CD4-positive, alpha-beta T cell treated with Interleukin-6 for 4 hours (primary cell): Measurements from ENCODE around the gene POLR2C.
"Not testable (repeated sequence)": the region's sequence is repeated elsewhere in the genome, so short reads cannot be mapped to it uniquely, and the experiment has no call there.

ENCODE experiments used
- DNase-seq: peaks from one replicate; pipeline ENCODE4 v3.0.0-alpha.2; 2020; ENCODE audit warnings: mixed read lengths

Gene POLR2C

DNA sequence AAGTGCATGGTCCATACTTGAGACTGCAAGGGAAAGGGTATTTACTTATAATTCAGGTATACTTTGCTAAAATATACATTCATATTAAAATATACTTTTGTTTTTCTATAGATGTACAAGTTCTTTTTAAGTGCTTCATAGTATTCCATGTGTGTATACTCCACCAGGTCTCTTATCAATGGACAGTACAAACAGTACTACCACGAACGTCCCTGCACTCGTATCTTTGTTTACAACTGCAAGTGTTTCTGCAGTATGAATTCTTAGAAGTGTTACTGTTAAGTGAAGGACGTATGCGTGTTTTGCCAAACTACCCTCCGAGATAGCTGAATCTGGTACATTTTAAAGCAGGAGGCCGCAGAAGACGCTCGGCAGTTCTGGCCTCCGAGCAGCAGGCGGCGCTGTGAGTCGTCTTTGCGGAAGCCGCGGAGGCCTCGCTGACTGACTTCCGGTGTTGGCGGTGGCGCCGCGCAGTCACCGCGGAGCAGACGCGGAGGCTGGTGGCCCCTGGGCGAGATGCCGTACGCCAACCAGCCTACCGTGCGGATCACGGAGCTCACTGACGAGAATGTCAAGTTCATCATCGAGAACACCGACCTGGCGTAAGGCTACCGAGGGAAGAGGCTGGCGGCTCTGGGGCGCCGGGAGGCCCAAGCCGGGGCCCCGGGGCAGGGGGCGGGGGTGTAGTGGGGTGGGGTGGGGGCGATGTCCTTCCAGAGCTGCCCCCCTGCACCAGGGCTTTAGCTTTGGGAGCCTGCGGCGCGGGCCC, at the start of gene POLR2C:
Gene POLR2C, plus strand, starts transcription at position 471 of the 769 bp plus-strand sequence. Its CDS starts 46 bp downstream, at position 517.
- DNase-seq = peak; percentile 93

GRCh38 chr16:57413301-57413730, 49.2 kb upstream of the POLR2C start:
- no peak for DNase-seq

DNA sequence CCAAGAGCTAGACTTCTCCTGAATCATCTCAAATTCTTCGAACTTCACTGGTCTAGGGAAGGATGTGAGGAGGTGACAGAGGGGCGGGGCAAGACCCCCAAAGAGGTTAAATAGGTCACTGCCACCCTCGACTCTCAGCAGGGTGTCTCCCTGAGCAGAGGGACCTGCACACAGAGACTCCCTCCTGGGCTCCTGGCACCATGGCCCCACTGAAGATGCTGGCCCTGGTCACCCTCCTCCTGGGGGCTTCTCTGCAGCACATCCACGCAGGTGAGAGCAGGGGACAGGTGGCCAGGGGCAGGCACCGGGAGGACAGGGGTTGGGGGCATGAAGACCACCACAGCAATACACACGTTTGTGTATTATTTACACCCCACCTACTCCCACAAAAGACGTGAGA, 48.7 kb upstream of the POLR2C start:
- DNase-seq = no peak

GRCh38 chr16:57416084-57416483, 46.4 kb upstream of the POLR2C start:
- DNase-seq = no peak

DNA sequence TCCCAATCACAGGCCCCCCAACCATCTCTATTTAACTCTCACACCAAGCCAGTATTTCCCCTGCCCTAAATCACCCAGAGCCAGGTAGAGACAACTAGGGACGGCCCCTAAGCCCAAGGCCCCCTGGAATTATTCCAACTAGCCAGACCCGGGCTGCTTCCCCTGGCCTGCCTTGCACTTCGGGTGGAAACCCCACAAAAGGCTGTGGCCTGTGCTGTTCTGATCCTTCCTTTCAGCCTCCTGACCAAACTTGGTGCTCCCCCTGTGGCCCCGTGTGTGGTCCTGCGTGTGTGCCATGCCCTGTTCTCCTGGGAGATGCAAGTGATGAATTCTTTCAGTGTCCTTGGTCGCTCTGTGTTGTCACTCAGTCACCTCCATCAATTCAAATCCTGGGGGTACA, 43.0 kb upstream of the POLR2C start:
- no peak for DNase-seq

DNA sequence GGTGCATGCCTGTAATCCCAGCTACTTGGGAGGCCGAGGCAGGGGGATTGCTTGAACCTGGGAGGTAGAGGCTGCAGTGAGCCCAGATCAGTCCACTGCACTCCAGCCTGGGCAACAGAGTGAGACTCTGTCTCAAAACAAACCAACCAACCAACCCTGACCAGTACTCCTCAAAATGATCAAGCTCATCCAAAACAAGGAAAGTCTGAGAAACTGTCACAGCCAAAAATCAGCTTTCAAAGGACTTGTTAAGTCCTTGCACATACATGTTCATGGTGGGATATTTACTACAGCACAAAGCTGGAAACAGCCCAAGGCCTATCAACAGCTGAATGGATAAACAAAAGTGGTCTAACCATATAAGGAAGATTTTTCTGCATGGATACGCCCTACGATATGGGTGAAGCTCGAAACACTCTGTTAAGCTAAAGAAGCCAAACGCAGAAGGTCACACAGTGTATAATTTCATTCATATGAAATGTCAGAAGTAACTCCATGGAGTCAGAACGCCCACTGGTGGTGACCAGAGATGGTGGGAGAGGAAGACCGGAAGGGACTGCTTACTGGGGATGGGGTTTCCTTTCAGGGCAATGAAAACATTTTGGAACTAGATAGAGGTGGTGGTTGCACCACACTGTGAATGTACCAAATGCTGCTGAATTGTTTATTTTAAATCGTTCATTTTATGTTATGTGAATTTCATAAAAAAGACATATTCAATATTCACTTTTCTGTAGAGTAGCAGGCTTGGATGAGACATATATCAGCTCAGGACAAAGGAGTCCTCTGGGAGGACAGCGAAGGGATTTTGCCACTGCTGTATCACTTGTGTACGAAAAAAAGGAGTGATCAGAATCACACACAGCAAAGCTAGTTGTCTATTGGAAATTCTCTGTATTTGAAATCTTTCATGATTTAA, 40.2 kb upstream of the POLR2C start:
- no peak for DNase-seq

GRCh38 chr16:57423152-57423551, 39.3 kb upstream of the POLR2C start:
- no peak for DNase-seq

- DNase-seq = no peak
Observed at GRCh38 chr16:57424583-57424982, 37.9 kb upstream of the POLR2C start.

- DNase-seq = no peak
Observed at GRCh38 chr16:57426356-57426755, 36.1 kb upstream of the POLR2C start.

DNA sequence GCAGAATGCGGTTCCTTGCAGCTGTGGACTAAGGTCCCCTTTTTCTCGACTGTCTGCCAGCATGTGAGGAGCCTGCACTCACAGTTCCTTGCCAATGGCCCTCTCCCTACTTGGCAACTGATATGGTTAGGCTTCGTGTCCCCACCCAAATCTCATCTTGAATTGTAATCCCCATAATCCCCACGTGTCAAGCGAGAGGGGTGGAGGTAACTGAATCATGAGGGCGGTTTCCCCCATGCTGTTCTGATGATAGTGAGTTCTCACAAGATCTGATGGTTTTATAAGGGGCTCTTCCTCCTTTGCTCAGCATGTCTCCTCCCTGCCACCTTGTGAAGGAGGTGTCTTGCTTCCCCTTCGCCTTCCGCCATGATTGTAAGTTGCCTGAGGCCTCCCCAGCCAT, 35.2 kb upstream of the POLR2C start:
- no peak for DNase-seq

- no peak for DNase-seq
Observed at GRCh38 chr16:57427824-57428223, 34.7 kb upstream of the POLR2C start.

DNA sequence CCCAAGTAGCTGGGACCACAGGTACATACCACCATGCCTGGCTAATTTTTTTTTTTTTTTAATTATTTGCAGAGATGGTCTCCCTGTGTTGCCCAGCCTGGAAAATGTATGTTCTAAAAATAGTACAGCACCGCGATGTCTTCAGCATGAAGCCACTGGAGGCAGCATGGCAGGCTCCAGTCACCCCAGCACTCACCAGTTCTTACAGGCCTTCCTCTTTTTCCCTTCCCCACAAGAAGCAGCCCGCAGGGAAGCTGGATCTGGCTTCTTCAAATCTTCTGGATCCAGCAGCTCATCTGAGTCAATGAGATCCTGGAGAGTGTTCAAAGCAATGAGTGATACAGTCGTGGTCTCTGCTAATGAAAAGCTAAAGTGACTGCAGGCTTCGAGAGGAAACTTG, 31.5 kb upstream of the POLR2C start:
- no peak for DNase-seq

- DNase-seq = no peak
Observed at GRCh38 chr16:57432505-57432904, 30.0 kb upstream of the POLR2C start.

DNA sequence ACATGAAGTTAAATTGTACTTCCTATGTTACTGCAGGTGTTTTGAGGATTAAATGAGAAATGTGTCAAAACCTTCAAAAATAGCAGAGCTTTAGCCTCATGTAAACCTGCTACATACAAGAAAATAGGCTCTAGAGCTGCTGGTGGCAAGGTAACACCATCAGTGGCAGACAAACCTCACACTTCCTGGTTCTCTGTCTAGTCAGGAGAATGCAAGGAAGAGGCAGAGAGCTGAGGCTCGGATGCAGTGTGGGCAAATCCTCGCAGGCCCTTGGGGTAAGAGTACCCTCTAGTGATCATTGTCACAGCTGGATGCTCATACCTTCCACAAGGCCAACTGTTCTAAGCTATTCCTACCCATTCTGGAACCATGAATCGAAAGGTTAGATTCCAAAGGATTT, 29.5 kb upstream of the POLR2C start:
- peak; percentile 33 for DNase-seq

- DNase-seq = peak; percentile 50
Observed at GRCh38 chr16:57434003-57434402, 28.5 kb upstream of the POLR2C start.

DNA sequence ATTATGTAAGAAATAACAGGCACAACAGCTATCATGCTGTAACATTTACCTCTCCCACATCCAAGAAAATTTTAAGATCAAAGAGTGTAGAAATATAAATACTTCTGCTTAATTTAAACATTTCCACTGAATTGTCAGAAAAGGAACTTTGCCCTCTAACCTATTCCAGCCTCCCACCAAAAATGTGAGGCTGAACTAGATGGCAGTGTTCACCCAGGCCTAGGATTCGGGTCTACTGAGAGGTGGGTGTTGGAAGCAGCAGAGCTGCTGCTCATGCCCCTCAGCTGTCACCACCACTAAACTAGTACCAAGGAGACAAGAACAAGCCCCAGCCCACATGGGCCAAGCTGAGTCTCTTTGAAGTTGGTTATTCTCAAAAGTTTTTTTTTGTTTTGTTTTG, 26.6 kb upstream of the POLR2C start:
- no peak for DNase-seq

- not testable (repeated sequence) for DNase-seq
Observed at GRCh38 chr16:57439947-57440346, 22.5 kb upstream of the POLR2C start.

DNA sequence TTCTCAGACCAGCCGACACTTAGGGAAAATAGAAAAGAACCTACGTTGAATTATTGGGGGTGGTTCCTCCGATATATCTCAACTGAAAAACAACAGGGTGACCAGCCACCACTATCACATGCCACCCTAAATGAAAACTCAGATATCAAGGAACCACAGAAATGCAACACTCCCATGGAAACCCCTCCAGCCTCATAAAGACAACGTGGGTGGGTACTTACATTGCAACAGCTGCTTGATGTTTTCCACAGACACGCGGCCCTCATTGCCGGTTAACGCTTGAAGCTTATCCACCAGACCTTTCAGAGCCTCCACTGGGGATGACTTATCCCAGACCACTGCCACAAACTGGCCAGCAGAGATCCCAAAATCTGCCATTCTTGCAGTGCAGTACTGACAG, 21.9 kb upstream of the POLR2C start:
- not testable (repeated sequence) for DNase-seq

- DNase-seq = no peak
Observed at GRCh38 chr16:57444711-57445110, 17.8 kb upstream of the POLR2C start.

GRCh38 chr16:57445510-57445909, 17.0 kb upstream of the POLR2C start:
- DNase-seq = no peak

DNA sequence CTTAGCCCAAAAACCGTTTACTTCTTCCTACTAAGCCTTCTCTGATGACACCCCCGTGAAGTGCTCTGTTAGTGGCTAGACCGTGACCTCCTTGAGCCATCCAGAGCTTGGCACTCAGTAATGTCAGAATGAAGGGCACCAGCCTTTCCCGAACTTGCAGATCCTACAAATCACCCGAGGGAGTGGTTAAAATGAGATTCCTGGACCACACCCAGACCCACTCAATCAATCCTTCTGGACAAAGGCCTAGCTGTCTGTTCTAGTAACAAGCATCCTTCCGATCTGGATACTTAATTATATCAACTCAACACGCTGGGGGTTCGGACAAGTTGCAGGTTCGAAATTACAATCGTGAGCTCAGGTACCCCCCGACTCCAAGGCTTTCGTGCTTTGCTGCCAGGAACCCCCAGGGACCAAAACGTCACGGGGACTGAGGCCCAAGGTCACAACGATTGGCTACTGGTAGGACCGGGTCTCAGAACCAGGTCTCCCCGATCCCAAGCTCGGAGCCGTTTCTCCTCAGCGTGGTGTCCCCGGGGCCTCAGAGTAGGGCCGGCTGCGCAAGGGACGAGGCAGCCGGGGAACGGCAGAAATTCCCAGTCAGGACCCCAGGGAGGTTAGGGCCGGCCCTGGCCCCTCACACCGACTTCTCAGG, 15.8 kb upstream of the POLR2C start:
- peak; percentile 19 for DNase-seq

GRCh38 chr16:57447186-57447962, 15.1 kb upstream of the POLR2C start, which contains the start of the genes CIAPIN1 and COQ9:
TSS of gene CIAPIN1 (minus strand) at chr16:57447385. CDS start at chr16:57440928, 6,457 bp downstream.
TSS of gene COQ9 (plus strand) at chr16:57447479. CDS start at chr16:57447506, 27 bp downstream.
- peak; percentile 93 for DNase-seq
